Hepatocyte (in vitro differentiated cells): ENCODE results near the gene CRY1.

Experiments
- EZH2phosphoT487 ChIP-seq: fragments of 200-600 bp; sonication (generic); IDR thresholded peaks from one replicate; pipeline ENCODE4 v1.6.1; 2018; ENCODE audit warnings: antibody characterized with exemption, mild to moderate bottlenecking, low read depth, moderate library complexity; ENCODE audit not compliant: unreplicated experiment, severe bottlenecking
- TF ChIP-seq, protein P1 (sequence below): fragments of 200-600 bp; sonication (generic); IDR thresholded peaks from 2 replicates; pipeline ENCODE4 v1.5.1; 2016; ENCODE audit warnings: antibody characterized with exemption, mild to moderate bottlenecking; ENCODE audit not compliant: poor library complexity

DNA sequence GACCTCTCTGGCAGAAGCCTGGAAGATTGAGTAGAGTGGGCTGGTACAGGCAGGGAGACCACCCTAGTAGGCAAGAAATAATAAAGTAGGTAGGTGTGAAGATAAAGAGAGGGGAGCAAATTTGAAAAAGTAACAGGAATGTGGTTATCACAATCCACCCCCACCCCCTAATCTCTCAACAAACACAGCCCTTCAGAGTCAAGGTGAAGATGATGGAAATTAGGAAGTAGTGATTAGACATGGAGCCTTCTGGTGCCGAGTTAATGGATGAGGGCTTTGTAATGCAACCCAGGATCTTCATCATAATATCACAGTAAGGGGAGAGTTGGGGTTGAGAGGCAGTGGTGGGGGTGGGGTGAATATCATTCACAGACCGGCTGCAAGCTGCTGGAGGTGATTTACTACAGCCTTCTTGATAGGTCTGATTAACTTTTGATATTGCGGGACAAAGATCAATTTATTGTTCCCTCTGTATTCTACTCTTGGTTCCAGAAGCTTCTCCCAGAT lies 29.2 kb upstream of the CRY1 start:
- no peak for TF ChIP-seq EZH2phosphoT487
- TF ChIP-seq, protein P1, sequence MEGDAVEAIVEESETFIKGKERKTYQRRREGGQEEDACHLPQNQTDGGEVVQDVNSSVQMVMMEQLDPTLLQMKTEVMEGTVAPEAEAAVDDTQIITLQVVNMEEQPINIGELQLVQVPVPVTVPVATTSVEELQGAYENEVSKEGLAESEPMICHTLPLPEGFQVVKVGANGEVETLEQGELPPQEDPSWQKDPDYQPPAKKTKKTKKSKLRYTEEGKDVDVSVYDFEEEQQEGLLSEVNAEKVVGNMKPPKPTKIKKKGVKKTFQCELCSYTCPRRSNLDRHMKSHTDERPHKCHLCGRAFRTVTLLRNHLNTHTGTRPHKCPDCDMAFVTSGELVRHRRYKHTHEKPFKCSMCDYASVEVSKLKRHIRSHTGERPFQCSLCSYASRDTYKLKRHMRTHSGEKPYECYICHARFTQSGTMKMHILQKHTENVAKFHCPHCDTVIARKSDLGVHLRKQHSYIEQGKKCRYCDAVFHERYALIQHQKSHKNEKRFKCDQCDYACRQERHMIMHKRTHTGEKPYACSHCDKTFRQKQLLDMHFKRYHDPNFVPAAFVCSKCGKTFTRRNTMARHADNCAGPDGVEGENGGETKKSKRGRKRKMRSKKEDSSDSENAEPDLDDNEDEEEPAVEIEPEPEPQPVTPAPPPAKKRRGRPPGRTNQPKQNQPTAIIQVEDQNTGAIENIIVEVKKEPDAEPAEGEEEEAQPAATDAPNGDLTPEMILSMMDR, result no peak
